GM19193 (cell line): ENCODE results near the gene CATSPER1.

Experiments
- POLR2A ChIP-seq: IDR thresholded peaks from 4 replicates; pipeline ENCODE4 v1.6.1; 2011; ENCODE audit not compliant: insufficient read depth, insufficient read length; ENCODE audit errors: extremely low read depth

Gene CATSPER1

DNA sequence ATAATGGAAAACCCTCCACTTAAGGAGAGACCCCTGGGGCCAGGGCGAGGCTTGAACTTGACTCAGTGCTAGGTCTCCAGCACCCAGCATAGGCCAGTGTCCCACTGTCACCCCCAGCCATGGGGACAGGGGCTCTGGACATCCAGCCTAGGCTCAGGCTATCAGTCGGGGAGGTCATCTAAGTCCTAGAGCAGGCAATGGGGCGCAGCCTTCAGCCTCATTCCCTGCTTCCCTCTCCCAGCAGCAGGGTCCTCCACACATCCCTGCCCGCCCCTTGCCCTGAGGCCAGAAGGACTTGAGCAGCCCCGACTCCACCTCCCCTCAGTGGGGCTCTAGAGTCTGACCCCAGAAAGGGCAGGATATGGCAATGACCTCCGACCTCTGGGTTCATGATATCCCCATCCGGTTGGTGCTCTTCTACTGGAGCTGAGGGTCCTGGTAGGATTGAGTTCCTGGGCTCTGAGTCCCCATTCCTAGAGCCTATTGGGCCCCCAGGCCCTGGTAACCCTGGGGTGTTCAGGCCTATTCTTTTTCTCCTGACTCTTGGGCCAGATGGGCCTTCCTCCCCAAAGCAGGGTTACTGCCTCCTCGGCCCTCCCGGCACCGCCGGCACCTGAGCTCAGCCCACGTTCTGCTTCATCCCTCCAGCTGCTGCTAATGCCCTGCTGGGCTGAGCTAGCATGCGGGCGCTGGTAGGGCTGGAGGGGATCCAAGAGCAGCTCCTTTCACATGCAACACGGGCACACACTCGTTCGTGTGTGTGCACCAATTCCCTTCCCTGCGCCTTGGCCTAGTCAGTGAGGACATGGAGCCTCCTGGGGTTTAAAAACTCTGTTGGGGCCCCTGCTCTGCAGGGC lies 10.1 kb downstream of the CATSPER1 start:
- no peak for TF ChIP-seq POLR2A

DNA sequence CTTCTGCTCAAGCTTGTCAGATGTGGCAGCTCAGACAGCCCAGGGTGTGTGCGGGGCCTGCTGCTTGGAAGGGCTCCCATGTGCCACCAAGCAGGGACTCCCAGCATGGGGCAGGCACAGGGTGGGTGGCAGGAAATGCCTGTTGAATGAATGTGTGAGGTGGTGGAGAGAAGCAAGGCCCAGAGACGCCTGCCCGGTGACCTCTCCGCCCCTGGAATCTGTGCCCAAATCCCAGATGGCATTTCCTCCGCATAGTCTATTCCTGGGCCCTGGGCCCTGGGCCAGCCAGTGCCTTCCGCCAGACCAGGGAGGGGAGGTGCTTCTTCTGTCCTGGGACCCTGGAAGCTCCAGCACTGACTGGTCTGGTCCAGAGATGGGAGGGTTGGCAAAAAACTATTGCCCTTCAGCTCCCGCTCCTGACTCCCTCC lies 10.8 kb downstream of the CATSPER1 start:
- TF ChIP-seq POLR2A, result no peak

DNA sequence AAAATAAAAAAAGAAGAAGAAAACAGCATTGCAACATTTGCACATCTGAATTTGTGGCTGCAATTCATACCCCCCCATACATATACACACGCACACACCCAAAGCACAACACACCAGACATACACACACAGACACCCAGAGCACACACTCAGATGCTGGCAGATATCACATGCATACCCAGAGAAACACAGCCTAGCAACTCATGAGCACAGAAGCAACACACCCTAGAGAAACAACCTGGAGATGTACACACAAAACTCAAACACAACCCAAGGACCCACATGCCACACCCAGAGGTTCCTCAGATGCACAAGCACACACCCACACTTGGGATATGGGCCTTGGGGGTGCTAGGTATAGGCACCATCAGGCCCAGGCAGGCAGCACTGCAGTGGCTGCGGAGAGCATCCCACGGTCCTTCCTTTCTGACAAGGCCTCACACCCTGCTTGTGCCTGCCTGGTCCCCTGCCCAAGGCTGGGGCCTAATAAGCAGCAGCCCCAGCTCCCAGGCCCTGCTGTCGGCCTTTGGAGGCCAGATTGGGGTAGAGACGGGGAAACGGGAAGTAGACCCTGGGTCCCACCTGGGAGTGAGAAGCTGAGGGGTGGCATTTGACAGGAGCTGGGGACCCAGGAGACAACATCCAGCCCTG lies 11.3 kb downstream of the CATSPER1 start:
- no peak for TF ChIP-seq POLR2A

DNA sequence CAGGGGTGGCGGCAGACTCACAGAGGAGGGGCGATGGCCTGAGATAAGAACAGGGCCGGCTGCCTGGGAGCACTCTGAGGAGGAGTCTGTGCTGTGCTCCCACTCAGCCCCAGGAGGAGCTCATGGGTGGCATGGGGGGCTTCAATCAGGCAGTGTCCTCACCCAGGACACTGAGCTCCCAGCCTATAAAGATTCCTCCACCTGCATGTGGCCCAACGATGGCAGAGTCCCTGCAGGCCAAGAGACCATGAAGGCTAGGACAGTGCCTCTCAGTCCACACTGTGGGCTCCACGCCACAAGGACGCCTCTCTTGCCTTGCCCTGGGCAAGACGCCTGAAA lies 12.5 kb downstream of the CATSPER1 start:
- no peak for TF ChIP-seq POLR2A

DNA sequence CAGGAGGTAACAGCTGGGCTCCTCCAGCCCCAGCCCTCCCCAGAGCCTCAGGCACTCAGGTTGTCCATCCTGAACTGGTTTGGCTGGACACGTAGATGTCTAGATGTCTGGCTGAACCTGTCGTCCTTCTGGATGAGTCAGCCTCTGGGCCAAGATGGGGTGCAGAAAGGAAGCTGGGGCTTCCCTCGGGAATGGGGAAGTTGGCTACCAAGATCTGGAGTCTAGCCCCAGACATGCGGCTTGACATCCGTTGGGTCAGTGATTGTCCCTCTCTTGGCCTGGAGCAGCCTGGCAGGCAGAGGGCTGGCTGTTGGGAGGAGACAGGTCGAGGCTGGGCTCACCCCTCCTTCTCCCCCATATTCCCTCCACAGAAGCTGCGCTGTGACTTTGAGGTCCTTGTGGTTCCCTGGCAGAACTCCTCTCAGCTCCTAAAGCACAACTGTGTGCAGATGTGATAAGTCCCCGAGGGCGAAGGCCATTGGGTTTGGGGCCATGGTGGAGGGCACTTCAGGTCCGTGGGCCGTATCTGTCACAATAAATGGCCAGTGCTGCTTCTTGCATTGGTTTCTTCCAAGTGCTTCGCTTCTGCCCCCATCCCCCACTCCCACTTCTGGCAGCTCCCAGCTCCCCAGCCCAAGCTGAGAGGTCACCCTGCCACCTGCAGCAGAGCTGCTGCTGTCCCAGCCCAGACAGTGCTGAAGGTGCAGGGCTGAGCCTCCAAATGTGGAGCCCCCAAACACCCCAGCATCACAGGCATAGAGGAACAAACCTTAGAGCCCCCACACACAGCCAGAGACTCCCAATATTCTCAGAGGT lies 13.1 kb downstream of the CATSPER1 start:
- no peak for TF ChIP-seq POLR2A

DNA sequence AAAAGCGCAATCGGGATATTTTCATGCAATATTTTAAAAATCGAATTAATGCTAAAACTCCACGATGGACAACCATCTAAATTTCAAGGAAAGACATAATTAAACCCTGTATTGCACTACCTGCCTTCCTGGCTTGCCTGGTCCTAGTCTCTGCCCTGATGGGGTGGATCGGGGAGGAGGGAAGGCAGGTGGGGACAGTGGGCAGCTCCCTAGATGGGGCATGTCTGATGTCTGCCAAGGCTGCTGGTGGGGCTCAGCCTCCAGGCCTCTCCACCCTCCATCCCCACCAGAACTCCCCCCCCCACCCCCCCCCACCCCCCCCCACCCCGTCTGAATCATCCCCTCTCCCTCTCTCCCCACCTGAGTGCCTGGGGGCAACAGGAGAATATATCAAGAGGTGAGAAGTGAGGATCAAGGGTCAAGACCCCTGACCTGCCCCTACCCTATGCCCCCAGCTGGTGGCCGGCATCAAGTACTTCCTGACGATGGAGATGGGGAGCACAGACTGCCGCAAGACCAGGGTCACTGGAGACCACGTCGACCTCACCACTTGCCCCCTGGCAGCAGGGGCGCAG lies 13.8 kb downstream of the CATSPER1 start:
- no peak for TF ChIP-seq POLR2A

DNA sequence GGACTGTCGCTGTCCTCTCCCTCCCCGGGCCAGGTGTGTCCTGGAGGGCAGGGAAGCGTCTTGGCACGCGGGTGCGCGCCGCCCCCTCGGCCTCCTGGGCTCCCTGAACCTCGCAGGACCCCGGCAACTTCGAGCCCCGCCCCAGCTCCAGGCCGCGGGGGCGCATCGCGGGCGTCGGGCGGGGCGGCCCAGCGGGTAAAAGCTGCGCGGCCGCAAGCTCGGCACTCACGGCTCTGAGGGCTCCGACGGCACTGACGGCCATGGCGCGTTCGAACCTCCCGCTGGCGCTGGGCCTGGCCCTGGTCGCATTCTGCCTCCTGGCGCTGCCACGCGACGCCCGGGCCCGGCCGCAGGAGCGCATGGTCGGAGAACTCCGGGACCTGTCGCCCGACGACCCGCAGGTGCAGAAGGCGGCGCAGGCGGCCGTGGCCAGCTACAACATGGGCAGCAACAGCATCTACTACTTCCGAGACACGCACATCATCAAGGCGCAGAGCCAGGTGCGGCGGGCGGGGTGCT lies 14.4 kb downstream of the CATSPER1 start, which contains the start of gene CST6:
Gene CST6, plus strand, starts transcription at position 224 of the 519 bp plus-strand sequence. Its CDS starts 37 bp downstream, at position 261.
- no peak for TF ChIP-seq POLR2A

DNA sequence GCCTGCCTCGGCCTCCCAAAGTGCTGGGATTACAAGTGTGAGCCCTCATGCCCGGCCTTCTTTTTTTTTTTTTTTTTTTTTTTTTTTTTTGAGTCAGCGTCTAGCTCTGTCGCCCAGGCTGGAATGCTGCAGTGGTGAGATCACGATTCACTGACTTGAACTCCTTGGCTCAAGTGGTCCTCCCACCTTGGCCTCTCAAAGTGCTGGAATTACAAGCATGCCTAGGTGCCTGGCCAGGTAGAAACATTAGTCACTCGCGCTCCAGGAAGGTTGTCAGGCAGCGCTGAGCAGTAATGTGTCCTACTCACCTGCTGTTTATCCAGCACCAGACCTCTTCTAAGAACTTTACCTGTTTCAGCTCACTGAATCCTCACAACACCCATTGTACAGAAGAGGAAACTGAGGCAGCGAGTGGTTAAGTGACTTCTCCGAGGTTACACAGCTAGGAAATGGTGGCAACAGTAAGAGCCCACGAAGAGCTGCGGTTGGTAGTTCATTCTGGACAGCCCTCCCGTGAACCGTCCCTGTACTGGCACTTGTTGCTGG lies 15.0 kb downstream of the CATSPER1 start:
- no peak for TF ChIP-seq POLR2A

GRCh38 chr11:66008468-66009101 lies 17.7 kb downstream of the CATSPER1 start:
- TF ChIP-seq POLR2A, result no peak

- TF ChIP-seq POLR2A, result no peak
These were observed 18.2 kb downstream of the CATSPER1 start for GRCh38 chr11:66008095-66008467.

- no peak for TF ChIP-seq POLR2A
These were observed 19.1 kb downstream of the CATSPER1 start for GRCh38 chr11:66007201-66007634.

- peak; percentile 5 for TF ChIP-seq POLR2A
These were observed 19.4 kb downstream of the CATSPER1 start for GRCh38 chr11:66006891-66007176.

DNA sequence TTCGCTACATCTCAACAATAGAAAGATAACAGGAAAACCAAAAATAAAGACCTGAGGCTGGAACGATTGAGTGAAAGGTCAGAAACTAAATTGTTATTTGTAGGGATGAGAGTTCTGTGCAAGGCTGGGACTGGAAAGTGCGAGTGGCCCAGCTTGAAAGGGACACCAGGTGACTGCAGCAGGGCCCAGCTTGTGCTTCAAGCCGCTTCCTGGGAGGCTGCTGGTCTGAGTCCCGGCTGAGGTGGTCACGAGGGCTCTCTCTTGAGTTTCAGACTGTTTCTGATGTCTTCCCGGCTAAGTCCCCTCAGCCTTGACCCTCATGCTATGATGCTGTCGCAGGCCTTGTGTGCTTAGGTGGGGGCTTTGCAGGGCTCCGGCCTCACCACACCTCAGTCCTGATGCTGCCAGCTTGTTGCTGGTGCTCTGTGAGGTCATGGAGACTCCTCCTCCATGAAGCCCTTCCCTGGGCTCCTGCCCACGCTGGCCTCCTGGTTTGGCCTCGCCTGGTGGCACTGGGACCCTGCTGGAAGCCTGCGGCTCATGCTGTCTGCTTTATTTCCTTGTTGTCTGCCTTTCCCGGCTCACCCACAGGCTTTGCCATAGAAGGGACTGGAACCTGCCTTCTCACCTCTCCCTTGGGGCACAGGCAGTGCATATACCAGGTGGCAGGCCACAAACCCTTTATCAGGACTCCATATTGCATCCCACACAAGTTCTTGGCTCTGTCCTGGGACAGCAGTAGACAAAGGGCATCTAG lies 20.0 kb downstream of the CATSPER1 start:
- no peak for TF ChIP-seq POLR2A

- TF ChIP-seq POLR2A, result no peak
These were observed 22.1 kb downstream of the CATSPER1 start for GRCh38 chr11:66004186-66004585.

DNA sequence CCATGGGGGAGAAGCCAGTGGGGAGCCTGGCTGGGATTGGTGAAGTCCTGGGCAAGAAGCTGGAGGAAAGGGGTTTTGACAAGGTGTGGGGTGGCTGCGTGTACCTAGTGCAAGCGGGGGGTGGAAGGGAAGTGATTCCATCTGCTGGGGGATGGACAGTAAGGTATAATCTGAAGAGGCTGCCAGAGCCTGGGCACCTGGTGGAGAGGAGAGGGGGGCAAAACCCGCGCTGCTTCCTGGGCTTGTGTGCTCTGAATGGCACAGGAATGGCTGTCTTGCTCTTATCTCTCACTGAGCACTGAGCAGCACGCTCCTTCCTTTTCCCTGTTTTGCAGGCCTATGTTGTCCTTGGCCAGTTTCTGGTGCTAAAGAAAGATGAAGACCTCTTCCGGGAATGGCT lies 23.0 kb downstream of the CATSPER1 start:
- TF ChIP-seq POLR2A, result no peak
